Hepatocyte (in vitro differentiated cells): Measurements from ENCODE around the gene GPX4.

Source experiments
- CTCF ChIP-seq: fragments of 200-600 bp; sonication (generic); IDR thresholded peaks from 2 replicates; pipeline ENCODE4 v1.5.1; 2016; ENCODE audit warnings: antibody characterized with exemption, mild to moderate bottlenecking; ENCODE audit not compliant: poor library complexity
- EZH2 ChIP-seq: fragments of 200-600 bp; sonication (generic); IDR thresholded peaks from 2 replicates; pipeline ENCODE4 v1.6.1; 2016; ENCODE audit warnings: antibody characterized with exemption, mild to moderate bottlenecking, borderline replicate concordance
- EZH2phosphoT487 ChIP-seq: fragments of 200-600 bp; sonication (generic); IDR thresholded peaks from one replicate; pipeline ENCODE4 v1.6.1; 2018; ENCODE audit warnings: antibody characterized with exemption, mild to moderate bottlenecking, low read depth, moderate library complexity; ENCODE audit not compliant: unreplicated experiment, severe bottlenecking

DNA sequence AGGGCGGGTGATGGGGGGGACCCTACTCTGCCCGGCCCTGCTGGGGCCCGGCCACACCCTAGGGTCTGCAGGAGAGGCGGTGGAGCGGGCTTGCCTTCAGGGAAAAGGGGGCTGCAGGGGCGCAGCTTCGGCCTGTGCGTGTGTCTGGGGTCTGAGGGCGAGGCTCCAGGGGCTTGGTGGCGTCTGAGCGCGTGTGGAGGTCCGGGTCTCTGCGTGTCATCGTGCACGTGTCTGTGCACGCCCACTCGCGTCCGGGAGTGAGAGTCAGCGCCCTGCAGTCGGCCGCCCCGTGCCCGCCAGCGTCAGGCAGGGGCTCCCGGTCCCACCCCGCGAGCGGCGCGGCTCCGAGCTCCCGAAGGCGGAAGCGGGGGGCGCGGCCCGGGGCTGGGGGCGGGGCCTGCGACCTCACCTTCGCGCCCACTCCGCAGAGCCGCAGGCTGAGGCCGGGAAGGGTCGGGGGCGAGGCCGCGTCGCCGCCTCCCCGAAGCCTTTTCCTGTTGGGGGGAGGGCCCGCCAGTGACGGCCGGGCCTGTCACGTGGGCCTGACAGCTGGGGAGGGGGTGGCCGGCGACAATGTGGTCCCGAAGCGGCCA is 37.0 kb upstream of the GPX4 start, which contains the start of gene ARHGAP45:
- no peak for TF ChIP-seq CTCF
- TF ChIP-seq EZH2phosphoT487, result no peak
- TF ChIP-seq EZH2, result no peak
